A549 (cell line): ENCODE data around the gene HNF4A. TPM values are rescaled to one million over a fixed set of nuclear protein-coding genes. Genes with fewer than 3 reads are reported as not detected.

Experiments
- ATAC-seq, 2 experiments: fragments of 200-7000 bp in 1 of 2; fragments of >200 bp in 1 of 2; cut with Nextera tagmentation in 1 of 2; cut with Tn5 transposase in 1 of 2; 3 replicates each; pipeline versions ENCODE4 v1.8.0 to v1.9.1; 2018 to 2020; ENCODE audit warnings: mild to moderate bottlenecking in 1 of 2, moderate library complexity in 1 of 2
- CTCF ChIA-PET: fragments of 300-600 bp; sonication (Branson Sonifier 250); formaldehyde crosslinking; extraction: SDS; loops from one replicate; lab custom pipeline; 2021; ENCODE audit warnings: antibody characterized with exemption, inconsistent platforms; lab: Yijun Ruan, JAX
- POLR2A ChIA-PET: fragments of 350-600 bp; formaldehyde crosslinking; extraction: SDS; loops from one replicate; lab custom pipeline; 2021; ENCODE audit warnings: antibody characterized with exemption, inconsistent platforms; lab: Yijun Ruan, JAX
- DNase-seq, 2 experiments: peaks; one replicate each; pipeline versions ENCODE4 v3.0.0 to v3.0.0-alpha.2; 2011 to 2016; ENCODE audit warnings: low read depth in 1 of 2, low spot score in 1 of 2
- FAIRE-seq: peaks from 2 replicates; lab custom pipeline; 2011; peaks lifted over from hg19 to GRCh38; lab: Jason Lieb, UNC
- H3K27ac ChIP-seq, 2 experiments: fragments of >200 bp; sonication (Bioruptor Twin); formaldehyde crosslinking; 3 replicates each; pipeline ENCODE4 v1.5.1; 2016 to 2017
- H3K4me1 ChIP-seq: fragments of >200 bp; sonication (Bioruptor Twin); formaldehyde crosslinking; 3 replicates; pipeline ENCODE4 v1.6.1; 2016
- H3K4me2 ChIP-seq: fragments of >200 bp; sonication (Bioruptor Twin); formaldehyde crosslinking; 3 replicates; pipeline ENCODE4 v1.6.1; 2016
- H3K4me3 ChIP-seq: fragments of >200 bp; sonication (Bioruptor Twin); formaldehyde crosslinking; 3 replicates; pipeline ENCODE4 v1.5.1; 2016
- H3K9me3 ChIP-seq: fragments of >200 bp; sonication (Bioruptor Twin); formaldehyde crosslinking; 3 replicates; pipeline ENCODE4 v1.6.1; 2016
- CBX2 ChIP-seq: fragments of 200-600 bp; sonication (generic); IDR thresholded peaks from 2 replicates; pipeline ENCODE4 v1.6.1; 2016; ENCODE audit warnings: low read depth, mild to moderate bottlenecking, borderline replicate concordance
- CHD2 ChIP-seq: fragments of 150-350 bp; IDR thresholded peaks from 2 replicates; pipeline ENCODE4 v1.6.1; 2014; ENCODE audit warnings: low read length; ENCODE audit not compliant: partially characterized antibody
- CTCF ChIP-seq: fragments of >200 bp; sonication (Bioruptor Twin); formaldehyde crosslinking; IDR thresholded peaks from 3 replicates; pipeline ENCODE4 v1.5.1; 2016
- E2F6 ChIP-seq: IDR thresholded peaks from 2 replicates; pipeline ENCODE4 v1.6.1; 2012; ENCODE audit warnings: low read depth, borderline replicate concordance
- FOSB ChIP-seq: fragments of 250-450 bp; sonication (Bioruptor Pico); IDR thresholded peaks from 2 replicates; pipeline ENCODE4 v1.5.0; 2020; ENCODE audit warnings: mild to moderate bottlenecking, moderate library complexity
- FOSL2 ChIP-seq, 2 experiments: fragments of 450-650 bp in 1 of 2; fragments of >200 bp in 1 of 2; sonication (Bioruptor Twin) in 1 of 2; formaldehyde crosslinking; IDR thresholded peaks; 2 replicates each; pipeline versions ENCODE4 v1.5.0 to v1.6.1; 2016 to 2020; ENCODE audit warnings: mild to moderate bottlenecking in 1 of 2, moderate library complexity in 1 of 2
- FOXS1 ChIP-seq: fragments of 250-450 bp; sonication (Bioruptor Pico); IDR thresholded peaks from 2 replicates; pipeline ENCODE4 v1.5.0; 2020; ENCODE audit warnings: mild to moderate bottlenecking, moderate library complexity
- GATA3 ChIP-seq: IDR thresholded peaks from 2 replicates; pipeline ENCODE4 v1.6.1; 2012; ENCODE audit warnings: borderline replicate concordance
- HEYL ChIP-seq: fragments of 250-450 bp; sonication (Bioruptor Pico); IDR thresholded peaks from 2 replicates; pipeline ENCODE4 v1.8.0; 2021; ENCODE audit warnings: mild to moderate bottlenecking, moderate library complexity
- HOXA7 ChIP-seq: fragments of 250-450 bp; sonication (Bioruptor Pico); IDR thresholded peaks from 2 replicates; pipeline ENCODE4 v1.5.0; 2020; ENCODE audit warnings: mild to moderate bottlenecking, moderate library complexity
- KDM1A ChIP-seq: fragments of 200-600 bp; sonication (generic); IDR thresholded peaks from 2 replicates; pipeline ENCODE4 v1.6.1; 2016; ENCODE audit warnings: low read depth, mild to moderate bottlenecking
- KDM5A ChIP-seq: fragments of 200-600 bp; sonication (generic); IDR thresholded peaks from 2 replicates; pipeline ENCODE4 v1.6.1; 2016; ENCODE audit warnings: antibody characterized with exemption, mild to moderate bottlenecking
- MYC ChIP-seq: IDR thresholded peaks from 2 replicates; pipeline ENCODE4 v1.6.1; 2012; ENCODE audit warnings: mild to moderate bottlenecking, inconsistent platforms, low read length, improper control_type of control experiment, borderline replicate concordance
- NFE2L2 ChIP-seq: fragments of 150-350 bp; conservative IDR thresholded peaks from 2 replicates; pipeline ENCODE4 v1.6.1; 2014; ENCODE audit warnings: low read length
- NR3C1 ChIP-seq: fragments of >200 bp; sonication (Bioruptor Twin); formaldehyde crosslinking; IDR thresholded peaks from 3 replicates; pipeline ENCODE4 v1.6.1; 2017
- PHF8 ChIP-seq: fragments of 200-600 bp; sonication (generic); IDR thresholded peaks from 2 replicates; pipeline ENCODE4 v1.6.1; 2016; ENCODE audit warnings: low read depth, mild to moderate bottlenecking, antibody characterized with exemption, moderate library complexity, borderline replicate concordance
- RARB ChIP-seq: fragments of 250-450 bp; sonication (Bioruptor Pico); IDR thresholded peaks from 2 replicates; pipeline ENCODE4 v1.8.0; 2021; ENCODE audit warnings: mild to moderate bottlenecking, moderate library complexity
- RCOR1 ChIP-seq: fragments of 150-350 bp; IDR thresholded peaks from 2 replicates; pipeline ENCODE4 v1.6.1; 2014; ENCODE audit warnings: antibody characterized with exemption, low read length, low read depth
- RFX5 ChIP-seq: fragments of 450-650 bp; IDR thresholded peaks from 2 replicates; pipeline ENCODE4 v1.7.1; 2014; ENCODE audit warnings: antibody characterized with exemption, mild to moderate bottlenecking, moderate library complexity
- RNF2 ChIP-seq: fragments of 200-600 bp; sonication (generic); IDR thresholded peaks from 2 replicates; pipeline ENCODE4 v1.6.1; 2016; ENCODE audit warnings: low read depth, mild to moderate bottlenecking, antibody characterized with exemption, moderate library complexity, borderline replicate concordance
- SREBF2 ChIP-seq: fragments of 450-650 bp; IDR thresholded peaks from 2 replicates; pipeline ENCODE4 v1.6.1; 2014; ENCODE audit warnings: mild to moderate bottlenecking, moderate library complexity
- TFCP2L1 ChIP-seq: fragments of 250-450 bp; sonication (Bioruptor Pico); IDR thresholded peaks from 2 replicates; pipeline ENCODE4 v1.5.0; 2021; ENCODE audit warnings: mild to moderate bottlenecking
- TP53 ChIP-seq: fragments of 250-450 bp; sonication (Bioruptor Pico); IDR thresholded peaks from 2 replicates; pipeline ENCODE4 v1.5.0; 2021; ENCODE audit warnings: mild to moderate bottlenecking, moderate library complexity
- ZNF302 ChIP-seq: fragments of 250-450 bp; sonication (Bioruptor Pico); IDR thresholded peaks from 2 replicates; pipeline ENCODE4 v1.9.0; 2021; ENCODE audit warnings: inconsistent platforms, mild to moderate bottlenecking, moderate library complexity
- WGBS: methylation state at CpG from one replicate; pipeline ENCODE4 v1.1.6; 2017; ENCODE audit errors: missing lambda C conversion rate; 5-methylcytosine and 5-hydroxymethylcytosine counted together
- polyA plus RNA-seq, 4 experiments: library from polyadenylated mRNA; depleted of rRNA in 3 of 4; stranded (reverse); fragments of >200 nt; fragmentation: RNase III in 1 of 4; extraction: RNeasy Plus Mini Kit Qiagen cat#74134 plus additional on column Dnase treatment in 1 of 4; gene quantifications; 2 replicates in 3 of 4; 3 replicates in 1 of 4; pipeline ENCODE4 v1.2.3, GENCODE V29; 2011 to 2017

HNF4A gene
- polyA plus RNA-seq, 2 of the 4 experiments (the other 2 are of a cell fraction) = 20.0 to 26.2 TPM

GRCh38 chr20:44425923-44426322 lies 70.4 kb downstream of the HNF4A start:
- Histone ChIP-seq H3K27ac (no peak overlapping the region), H3K4me3 (no peak overlapping the region), H3K4me1 (0 out of 3 replicates have a peak, but pooled peaks cover 4% of the 10 kb centered on the region), H3K4me2 (no peak overlapping the region), H3K9me3 (no peaks in the 10 kb centered on the region)
- DNase-seq = no peak
- ChIA-PET POLR2A (no interaction called here), CTCF (no interaction called here)
- TF ChIP-seq RARB (CRISPR knock-in tag) (no peak), RNF2 (no peak), CTCF (no peak), NR3C1 (no peak), HOXA7 (CRISPR knock-in tag) (no peak), CHD2 (no peak), TFCP2L1 (CRISPR knock-in tag) (no peak), SREBF2 (no peak)
- FAIRE-seq = no peak
- no peak for ATAC-seq
- 84% methylated on average over 2 of the region's 2 CpGs for WGBS

- no peak overlapping the region for H3K4me2 ChIP-seq
- no peak for FAIRE-seq
- H3K4me3 ChIP-seq = no peak overlapping the region
- TF ChIP-seq E2F6 = no peak
- TF ChIP-seq HEYL (CRISPR knock-in tag) = no peak
- no peak for TF ChIP-seq GATA3
- TF ChIP-seq KDM1A = no peak
- no peak for TF ChIP-seq RFX5
- TF ChIP-seq FOXS1 = no peak
- 0 out of 3 replicates have a peak, but pooled peaks cover under 1% of the 10 kb centered on the region for H3K4me1 ChIP-seq
- WGBS = 67% methylated on average over 10 of the region's 10 CpGs
- no peak overlapping the region for H3K27ac ChIP-seq
- ChIA-PET CTCF (interaction anchor here (0.8 to 1.6 kb wide), 7 partner anchors 20 to 212 kb away, joined by 3 to 5 read pairs (median 3); no protein-coding TSS in a partner anchor), POLR2A (no interaction called here)
- no peak for ATAC-seq
- DNase-seq = no peak
- H3K9me3 ChIP-seq = no peaks in the 10 kb centered on the region
Observed at GRCh38 chr20:44426879-44427790, 71.6 kb downstream of the HNF4A start.

- no peak for DNase-seq
- TF ChIP-seq MYC (no peak), HEYL (CRISPR knock-in tag) (no peak), SREBF2 (no peak), HOXA7 (CRISPR knock-in tag) (no peak), NFE2L2 (no peak), RCOR1 (no peak), KDM5A (no peak), KDM1A (no peak), FOSL2 (IDR thresholded peaks at IDR 0.05) (no peak), FOSL2 (CRISPR knock-in tag; IDR thresholded peaks at IDR 0.05) (no peak), FOSB (CRISPR knock-in tag) (no peak), PHF8 (no peak), CBX2 (no peak), TP53 (CRISPR knock-in tag) (no peak), ZNF302 (CRISPR knock-in tag) (no peak)
- TF ChIP-seq, all 56 proteins: peak for 0
- H3K4me2 ChIP-seq = no peak overlapping the region
- no peak for FAIRE-seq
- ChIA-PET CTCF (interaction anchor here (0.8 to 1.6 kb wide), 5 partner anchors 20 to 212 kb away, joined by 3 to 5 read pairs (median 3); no protein-coding TSS in a partner anchor), POLR2A (no interaction called here)
- no peaks in the 10 kb centered on the region for H3K9me3 ChIP-seq
- no peak overlapping the region for H3K4me3 ChIP-seq
- 90% methylated on average over 3 of the region's 3 CpGs for WGBS
- ATAC-seq = no peak
- H3K27ac ChIP-seq = no peak overlapping the region
- no peaks in the 10 kb centered on the region for H3K4me1 ChIP-seq
Observed at GRCh38 chr20:44427804-44428173, 72.3 kb downstream of the HNF4A start.
